Superior temporal gyrus (tissue), 1 donor: Measurements from ENCODE around the gene LRIG3.
A peak's percentile ranks its signal among the peaks of the same experiment; 100 is the strongest.
"Not testable (repeated sequence)": the region's sequence is repeated elsewhere in the genome, so short reads cannot be mapped to it uniquely, and the experiment has no call there.

Source experiments
- DNase-seq: peaks from one replicate; pipeline ENCODE4 v3.0.0-alpha.2; 2016; ENCODE audit errors: extremely low spot score

Gene LRIG3

GRCh38 chr12:58920102-58920960 is at the start of gene LRIG3:
Gene LRIG3, minus strand, starts transcription at chr12:58920504. Its CDS starts 269 bp downstream, at chr12:58920235.
- peak; percentile 88 for DNase-seq

GRCh38 chr12:58969237-58969636 is 48.9 kb upstream of the LRIG3 start:
- DNase-seq: no peak

GRCh38 chr12:58967561-58967960 is 47.3 kb upstream of the LRIG3 start:
- no peak for DNase-seq

- DNase-seq: no peak
Observed at GRCh38 chr12:58966939-58967338, 46.6 kb upstream of the LRIG3 start.

- DNase-seq: no peak
Observed at GRCh38 chr12:58965568-58965967, 45.3 kb upstream of the LRIG3 start.

GRCh38 chr12:58963844-58964243 is 43.5 kb upstream of the LRIG3 start:
- no peak for DNase-seq

- no peak for DNase-seq
Observed at GRCh38 chr12:58961906-58962305, 41.6 kb upstream of the LRIG3 start.

GRCh38 chr12:58961166-58961565 is 40.9 kb upstream of the LRIG3 start:
- no peak for DNase-seq

GRCh38 chr12:58959639-58960300 is 39.5 kb upstream of the LRIG3 start:
- DNase-seq: no peak

GRCh38 chr12:58957298-58957697 is 37.0 kb upstream of the LRIG3 start:
- no peak for DNase-seq

GRCh38 chr12:58955849-58956248 is 35.5 kb upstream of the LRIG3 start:
- no peak for DNase-seq

- DNase-seq: no peak
Observed at GRCh38 chr12:58954002-58954401, 33.7 kb upstream of the LRIG3 start.

- DNase-seq: no peak
Observed at GRCh38 chr12:58950739-58951100, 30.4 kb upstream of the LRIG3 start.

GRCh38 chr12:58949954-58950738 is 29.8 kb upstream of the LRIG3 start:
- DNase-seq: not testable (repeated sequence)

- no peak for DNase-seq
Observed at GRCh38 chr12:58943079-58943478, 22.8 kb upstream of the LRIG3 start.

- no peak for DNase-seq
Observed at GRCh38 chr12:58942345-58942744, 22.0 kb upstream of the LRIG3 start.

GRCh38 chr12:58939399-58940100 is 19.2 kb upstream of the LRIG3 start:
- no peak for DNase-seq

GRCh38 chr12:58938440-58938839 is 18.1 kb upstream of the LRIG3 start:
- DNase-seq: no peak

GRCh38 chr12:58934528-58934927 is 14.2 kb upstream of the LRIG3 start:
- DNase-seq: no peak

GRCh38 chr12:58932806-58933681 is 12.7 kb upstream of the LRIG3 start:
- DNase-seq: no peak

GRCh38 chr12:58931518-58931917 is 11.2 kb upstream of the LRIG3 start:
- DNase-seq: no peak
